GM06990 (cell line): ENCODE data around the gene IGSF10.
"Not testable (repeated sequence)": the region's sequence is repeated elsewhere in the genome, so short reads cannot be mapped to it uniquely, and the experiment has no call there.

Source experiments
- DNase-seq: peaks from one replicate; pipeline ENCODE4 v3.0.0-alpha.2; 2011; ENCODE audit not compliant: insufficient read length; ENCODE audit errors: extremely low read depth
- H3K27me3 ChIP-seq: replicated peaks from 2 replicates; pipeline ENCODE4 v1.6.0; 2011; ENCODE audit warnings: low read length; ENCODE audit not compliant: control insufficient read depth, insufficient read depth
- H3K36me3 ChIP-seq: 2 replicates; pipeline ENCODE4 v1.5.1; 2011; ENCODE audit warnings: low read length; ENCODE audit not compliant: control insufficient read depth, insufficient read depth
- H3K4me3 ChIP-seq: replicated peaks from 2 replicates; pipeline ENCODE4 v1.5.1; 2011; ENCODE audit warnings: low read depth, mild to moderate bottlenecking, control low read depth, low read length
- TF ChIP-seq, protein P1 (sequence below): IDR thresholded peaks from 2 replicates; pipeline ENCODE4 v1.5.1; 2011; ENCODE audit warnings: low read length, control low read depth, mild to moderate bottlenecking, inconsistent platforms; ENCODE audit not compliant: insufficient read depth, poor library complexity, severe bottlenecking

Gene IGSF10, protein sequence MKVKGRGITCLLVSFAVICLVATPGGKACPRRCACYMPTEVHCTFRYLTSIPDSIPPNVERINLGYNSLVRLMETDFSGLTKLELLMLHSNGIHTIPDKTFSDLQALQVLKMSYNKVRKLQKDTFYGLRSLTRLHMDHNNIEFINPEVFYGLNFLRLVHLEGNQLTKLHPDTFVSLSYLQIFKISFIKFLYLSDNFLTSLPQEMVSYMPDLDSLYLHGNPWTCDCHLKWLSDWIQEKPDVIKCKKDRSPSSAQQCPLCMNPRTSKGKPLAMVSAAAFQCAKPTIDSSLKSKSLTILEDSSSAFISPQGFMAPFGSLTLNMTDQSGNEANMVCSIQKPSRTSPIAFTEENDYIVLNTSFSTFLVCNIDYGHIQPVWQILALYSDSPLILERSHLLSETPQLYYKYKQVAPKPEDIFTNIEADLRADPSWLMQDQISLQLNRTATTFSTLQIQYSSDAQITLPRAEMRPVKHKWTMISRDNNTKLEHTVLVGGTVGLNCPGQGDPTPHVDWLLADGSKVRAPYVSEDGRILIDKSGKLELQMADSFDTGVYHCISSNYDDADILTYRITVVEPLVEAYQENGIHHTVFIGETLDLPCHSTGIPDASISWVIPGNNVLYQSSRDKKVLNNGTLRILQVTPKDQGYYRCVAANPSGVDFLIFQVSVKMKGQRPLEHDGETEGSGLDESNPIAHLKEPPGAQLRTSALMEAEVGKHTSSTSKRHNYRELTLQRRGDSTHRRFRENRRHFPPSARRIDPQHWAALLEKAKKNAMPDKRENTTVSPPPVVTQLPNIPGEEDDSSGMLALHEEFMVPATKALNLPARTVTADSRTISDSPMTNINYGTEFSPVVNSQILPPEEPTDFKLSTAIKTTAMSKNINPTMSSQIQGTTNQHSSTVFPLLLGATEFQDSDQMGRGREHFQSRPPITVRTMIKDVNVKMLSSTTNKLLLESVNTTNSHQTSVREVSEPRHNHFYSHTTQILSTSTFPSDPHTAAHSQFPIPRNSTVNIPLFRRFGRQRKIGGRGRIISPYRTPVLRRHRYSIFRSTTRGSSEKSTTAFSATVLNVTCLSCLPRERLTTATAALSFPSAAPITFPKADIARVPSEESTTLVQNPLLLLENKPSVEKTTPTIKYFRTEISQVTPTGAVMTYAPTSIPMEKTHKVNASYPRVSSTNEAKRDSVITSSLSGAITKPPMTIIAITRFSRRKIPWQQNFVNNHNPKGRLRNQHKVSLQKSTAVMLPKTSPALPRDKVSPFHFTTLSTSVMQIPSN (N-terminal part only)

GRCh38 chr3:151460774-151461450 is at the start of gene IGSF10:
IGSF10 (minus strand) TSS chr3:151461061; CDS start chr3:151458709, 2,352 bp downstream.
- Histone ChIP-seq H3K27me3 (no peaks in the 10 kb centered on the region; the same call in none of the 2 replicates), H3K36me3 (no peaks in the 10 kb centered on the region), H3K4me3 (no peak within 1 kb of the TSS)
- DNase-seq, result no peak
- TF ChIP-seq, protein P1, sequence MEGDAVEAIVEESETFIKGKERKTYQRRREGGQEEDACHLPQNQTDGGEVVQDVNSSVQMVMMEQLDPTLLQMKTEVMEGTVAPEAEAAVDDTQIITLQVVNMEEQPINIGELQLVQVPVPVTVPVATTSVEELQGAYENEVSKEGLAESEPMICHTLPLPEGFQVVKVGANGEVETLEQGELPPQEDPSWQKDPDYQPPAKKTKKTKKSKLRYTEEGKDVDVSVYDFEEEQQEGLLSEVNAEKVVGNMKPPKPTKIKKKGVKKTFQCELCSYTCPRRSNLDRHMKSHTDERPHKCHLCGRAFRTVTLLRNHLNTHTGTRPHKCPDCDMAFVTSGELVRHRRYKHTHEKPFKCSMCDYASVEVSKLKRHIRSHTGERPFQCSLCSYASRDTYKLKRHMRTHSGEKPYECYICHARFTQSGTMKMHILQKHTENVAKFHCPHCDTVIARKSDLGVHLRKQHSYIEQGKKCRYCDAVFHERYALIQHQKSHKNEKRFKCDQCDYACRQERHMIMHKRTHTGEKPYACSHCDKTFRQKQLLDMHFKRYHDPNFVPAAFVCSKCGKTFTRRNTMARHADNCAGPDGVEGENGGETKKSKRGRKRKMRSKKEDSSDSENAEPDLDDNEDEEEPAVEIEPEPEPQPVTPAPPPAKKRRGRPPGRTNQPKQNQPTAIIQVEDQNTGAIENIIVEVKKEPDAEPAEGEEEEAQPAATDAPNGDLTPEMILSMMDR, result no peak

DNA sequence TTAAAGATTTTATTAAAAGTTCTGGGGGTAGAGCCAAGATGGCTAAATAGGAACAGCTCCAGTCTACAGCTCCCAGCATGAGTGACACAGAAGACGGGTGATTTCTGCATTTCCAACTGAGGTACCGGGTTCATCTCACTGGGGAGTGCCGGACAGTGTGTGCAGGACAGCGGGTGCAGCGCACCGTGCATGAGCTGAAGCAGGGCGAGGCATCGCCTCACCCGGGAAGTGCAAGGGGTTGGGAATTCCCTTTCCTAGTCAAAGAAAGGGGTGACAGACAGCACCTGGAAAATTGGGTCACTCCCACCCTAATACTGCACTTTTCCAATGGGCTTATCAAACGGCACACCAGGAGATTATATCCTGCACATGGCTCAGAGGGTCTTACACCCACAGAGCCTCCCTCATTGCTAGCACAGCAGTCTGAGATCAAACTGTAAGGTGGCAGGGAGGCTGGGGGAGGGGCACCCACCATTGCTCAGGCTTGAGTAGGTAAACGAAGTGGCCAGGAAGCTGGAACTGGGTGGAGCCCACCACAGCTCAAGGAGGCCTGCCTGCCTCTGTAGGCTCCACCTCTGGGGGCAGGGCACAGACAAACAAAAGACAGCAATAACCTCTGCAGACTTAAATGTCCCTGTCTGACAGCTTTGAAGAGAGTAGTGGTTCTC is 48.7 kb upstream of the IGSF10 start:
- not testable (repeated sequence) for H3K4me3 ChIP-seq, DNase-seq, H3K36me3 ChIP-seq, H3K27me3 ChIP-seq

- H3K4me3 ChIP-seq, result no peak overlapping the region
- no peaks in the 10 kb centered on the region for H3K36me3 ChIP-seq
- TF ChIP-seq, protein P1, result no peak
- H3K27me3 ChIP-seq, result no peaks in the 10 kb centered on the region
- no peak for DNase-seq
Observed at GRCh38 chr3:151504606-151505005, 43.7 kb upstream of the IGSF10 start.

DNA sequence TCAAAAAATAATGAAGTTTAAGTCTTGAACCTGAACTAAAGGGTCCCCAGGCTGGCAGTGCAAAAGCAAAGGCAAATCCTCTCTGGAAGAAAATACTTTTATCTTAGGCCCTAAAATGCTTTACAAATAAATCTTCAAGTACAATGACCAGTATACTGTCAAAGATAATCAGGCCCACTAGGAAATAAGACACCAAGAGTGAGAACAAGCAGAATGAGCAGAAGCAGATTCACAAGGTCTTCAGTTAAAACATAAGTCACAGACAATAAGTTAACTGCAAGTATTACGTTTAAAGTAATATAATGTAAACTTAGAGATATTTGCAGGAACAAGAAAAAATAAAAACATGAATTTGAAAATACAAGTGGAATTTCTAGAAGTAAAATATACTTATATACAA is 42.2 kb upstream of the IGSF10 start:
- TF ChIP-seq, protein P1, result no peak
- DNase-seq, result no peak
- H3K27me3 ChIP-seq, result no peaks in the 10 kb centered on the region
- no peaks in the 10 kb centered on the region for H3K36me3 ChIP-seq
- H3K4me3 ChIP-seq, result no peak overlapping the region

DNA sequence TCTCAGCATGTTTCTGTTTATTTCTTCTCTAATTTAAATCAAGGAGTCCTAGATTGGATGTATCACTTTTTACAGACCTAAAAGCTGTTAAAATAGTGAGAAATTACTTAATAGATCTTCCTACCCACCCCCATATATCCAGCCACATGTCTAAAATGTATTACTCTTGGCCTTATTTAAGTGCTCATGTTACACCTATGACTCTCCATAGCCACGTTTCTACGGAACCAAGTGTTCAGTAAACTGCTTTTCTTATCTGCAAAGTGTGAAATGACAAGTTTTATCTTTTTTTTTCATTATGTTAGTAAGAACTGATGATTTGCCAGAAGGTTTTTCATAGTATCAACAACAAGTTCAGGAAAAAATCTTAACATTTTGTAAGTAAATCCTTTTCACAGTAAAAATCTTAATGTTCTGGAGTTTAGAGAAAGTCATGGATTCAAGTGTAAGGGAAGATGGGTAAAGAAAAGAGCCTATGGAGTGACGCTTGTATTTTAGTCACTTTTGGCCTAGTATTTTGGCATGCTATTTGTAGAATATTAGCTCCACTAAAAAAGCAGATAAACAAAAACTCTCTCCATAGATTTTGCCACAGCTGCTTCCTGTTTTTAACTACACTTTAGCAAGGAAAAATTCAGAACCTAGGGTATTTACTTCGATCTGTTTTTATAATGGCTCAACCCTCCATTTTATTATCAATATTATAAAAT is 41.2 kb upstream of the IGSF10 start:
- DNase-seq, result no peak
- Histone ChIP-seq H3K4me3 (no peak overlapping the region), H3K27me3 (no peaks in the 10 kb centered on the region), H3K36me3 (no peaks in the 10 kb centered on the region)
- TF ChIP-seq, protein P1, result no peak
